GM18507 (cell line): ENCODE results near the gene LAD1.

ENCODE experiments used
- DNase-seq: peaks from one replicate; pipeline ENCODE4 v3.0.0; 2011; ENCODE audit warnings: low read depth; ENCODE audit not compliant: insufficient read length; ENCODE audit errors: extremely low spot score
- FAIRE-seq: peaks from 2 replicates; lab custom pipeline; 2011; peaks lifted over from hg19 to GRCh38; lab: Jason Lieb, UNC

LAD1 gene

DNA sequence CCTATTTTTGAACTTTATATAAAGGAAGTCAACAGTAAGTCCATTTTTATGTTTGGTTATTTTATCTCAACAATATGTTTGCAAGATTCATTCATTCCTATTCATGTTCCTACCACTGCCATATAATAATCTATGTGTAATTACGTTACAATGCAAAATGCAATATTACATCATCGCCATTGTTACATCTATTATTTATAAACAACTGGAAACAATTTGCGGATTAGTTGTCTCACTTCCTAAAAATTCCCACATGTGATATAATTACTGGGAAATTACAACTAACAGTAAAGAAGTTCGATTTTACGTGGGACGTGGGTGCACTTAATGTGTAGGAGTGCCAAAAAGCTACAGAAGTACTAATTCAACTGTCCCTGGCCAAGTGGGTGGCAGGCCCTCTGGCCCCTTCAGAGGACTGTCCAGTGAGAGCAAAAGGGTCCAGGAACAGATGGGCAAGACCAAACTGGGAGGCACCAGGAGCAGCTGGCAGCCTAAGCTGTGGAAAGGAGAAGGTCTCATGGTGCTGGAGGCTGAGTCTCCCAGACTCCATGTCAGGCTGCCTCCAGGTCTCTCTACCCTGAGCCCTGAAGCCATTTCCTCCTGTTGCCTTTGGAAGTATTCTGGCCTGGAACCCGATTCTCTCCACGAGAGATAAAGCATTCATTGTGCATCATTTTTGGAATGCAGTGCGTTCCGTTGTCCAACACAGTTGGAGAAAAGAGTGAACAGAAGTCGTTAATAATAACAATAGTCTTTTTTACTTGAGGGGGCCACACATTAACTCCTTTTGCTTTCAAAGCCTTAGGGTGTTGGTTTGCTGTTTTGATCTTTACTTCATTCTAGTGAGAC, 64.6 kb downstream of the LAD1 start:
- no peak for FAIRE-seq
- DNase-seq = no peak

DNA sequence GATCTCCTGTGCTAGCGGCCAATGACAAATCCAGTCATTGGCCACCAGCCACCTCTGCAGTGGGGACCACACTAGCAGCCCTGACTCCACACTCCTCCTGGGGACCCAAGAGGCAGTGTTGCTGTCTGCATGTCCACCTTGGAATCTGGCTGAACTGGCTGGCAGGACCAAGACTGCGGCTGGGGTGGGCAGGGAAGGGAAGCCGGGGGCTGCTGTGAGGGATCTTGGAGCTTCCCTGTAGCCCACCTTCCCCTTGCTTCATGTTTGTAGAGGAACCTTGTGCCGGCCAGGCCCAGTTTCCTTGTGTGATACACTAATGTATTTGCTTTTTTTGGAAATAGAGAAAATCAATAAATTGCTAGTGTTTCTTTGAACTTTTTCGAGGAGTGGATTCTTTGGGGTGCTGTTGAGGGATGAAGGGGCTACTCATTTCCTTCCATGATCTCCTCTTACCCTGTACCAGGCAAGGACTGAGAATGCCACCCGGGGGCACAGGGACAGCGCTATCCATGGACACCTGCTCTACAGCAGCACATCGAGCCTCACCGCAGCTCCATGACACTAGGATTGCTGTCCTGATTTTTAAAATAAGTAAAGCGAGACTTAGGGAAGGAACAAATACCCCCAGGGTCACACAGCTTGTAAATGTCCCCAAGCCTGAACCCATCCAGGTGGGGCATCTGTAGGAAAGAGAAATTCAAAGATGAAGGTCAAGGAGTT, 66.3 kb downstream of the LAD1 start:
- DNase-seq = no peak
- no peak for FAIRE-seq

DNA sequence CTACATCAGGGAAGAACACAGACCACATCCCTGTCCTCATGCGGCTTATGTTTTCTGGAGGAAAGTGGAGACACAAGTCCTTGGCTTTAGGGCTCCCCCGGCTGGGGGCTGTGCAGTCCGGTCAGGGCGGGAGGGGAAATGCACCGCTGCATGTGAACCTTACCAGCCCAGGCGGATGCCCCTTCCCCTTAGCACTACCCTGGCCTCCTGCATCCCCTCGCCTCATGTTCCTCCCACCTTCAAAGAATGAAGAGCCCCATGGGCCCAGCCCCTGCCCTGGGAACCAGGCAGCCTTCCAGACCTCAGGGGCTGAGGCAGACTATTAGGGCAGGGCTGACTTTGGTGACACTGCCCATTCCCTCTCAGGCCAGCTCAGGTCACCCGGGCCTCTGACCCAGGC, 67.1 kb downstream of the LAD1 start:
- DNase-seq (no peak), FAIRE-seq (no peak)

DNA sequence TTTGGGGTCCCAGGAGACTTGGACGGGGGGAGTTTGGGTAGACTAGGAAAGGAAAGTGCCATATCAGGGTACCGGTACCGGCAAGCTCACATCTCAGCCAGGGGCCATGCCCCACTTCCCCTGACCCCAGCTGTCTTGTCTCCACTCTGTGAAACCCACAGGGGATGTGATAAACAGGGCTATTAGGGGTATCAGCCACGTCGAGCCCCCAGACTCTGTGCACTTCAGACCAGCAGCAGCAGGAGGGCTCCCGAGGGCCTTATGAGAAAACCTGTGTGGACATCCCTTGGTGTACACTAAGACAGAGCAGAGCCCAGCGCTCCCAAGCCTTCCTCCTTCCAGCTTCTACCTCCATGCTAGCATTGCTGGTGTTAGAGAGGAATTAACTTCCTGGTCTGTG, 68.0 kb downstream of the LAD1 start:
- DNase-seq (no peak), FAIRE-seq (no peak)
